Activated T-cell treated with anti-CD3 and anti-CD28 coated beads, Interleukin-2, amount 50 U/mL, for 1 hour (primary cell): ENCODE measurements around the gene SDHAF3.
"Not testable (repeated sequence)": the region's sequence is repeated elsewhere in the genome, so short reads cannot be mapped to it uniquely, and the experiment has no call there.

Experiments
- DNase-seq: peaks from one replicate; pipeline ENCODE4 v3.0.0-alpha.2; 2020

The SDHAF3 gene

DNA sequence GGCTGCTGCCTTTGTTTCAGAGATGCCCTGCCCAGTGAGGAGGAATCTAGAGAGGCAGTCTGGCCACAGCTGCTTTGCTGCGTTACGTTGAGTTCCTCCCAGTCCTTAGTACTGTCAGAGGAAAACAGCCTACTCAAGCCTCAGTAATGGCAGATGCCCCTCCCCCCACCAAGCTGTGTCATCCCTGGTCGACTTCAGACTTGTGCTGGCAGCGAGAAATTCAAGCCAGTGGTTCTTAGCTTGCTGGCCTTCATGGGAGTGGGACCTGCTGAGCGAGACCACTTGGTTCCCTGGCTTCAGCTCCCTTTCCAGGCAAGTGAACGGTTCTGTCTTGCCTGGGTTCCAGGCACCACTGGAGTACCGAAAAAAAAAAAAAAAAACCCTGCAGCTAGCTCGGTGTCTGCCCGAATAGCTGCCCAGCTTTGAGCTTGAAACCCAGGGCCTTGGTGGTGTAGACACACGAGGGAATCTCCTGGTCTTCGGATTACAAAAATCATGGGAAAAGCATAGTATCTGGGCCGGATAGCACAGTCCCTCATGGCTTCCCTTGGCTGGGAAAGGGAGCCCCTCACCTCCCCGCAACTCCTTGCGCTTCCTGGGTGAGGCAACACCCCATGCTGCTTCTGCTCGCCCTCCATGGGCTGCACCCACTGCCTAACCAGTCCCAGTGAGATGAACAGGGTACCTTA lies 9.1 kb downstream of the SDHAF3 start:
- DNase-seq: no peak

DNA sequence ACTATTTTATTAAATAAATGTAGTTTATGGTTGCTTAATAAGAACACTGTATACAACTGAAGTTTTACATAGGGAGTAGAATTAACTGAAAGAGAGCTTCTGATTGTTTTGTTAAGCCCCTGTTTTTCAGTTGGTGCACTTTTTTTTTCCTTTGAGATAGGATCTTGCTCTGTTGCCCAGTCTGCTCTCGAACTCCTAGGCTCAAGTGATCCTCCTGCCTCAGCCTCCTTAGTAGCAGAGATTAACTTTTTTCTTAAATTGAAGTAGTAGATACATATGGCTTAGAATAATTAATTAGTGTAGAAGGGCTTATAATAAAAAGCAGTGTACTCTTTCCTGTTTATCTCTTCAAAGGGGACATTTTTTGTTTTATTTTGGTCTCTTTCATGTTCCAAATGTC lies 11.2 kb downstream of the SDHAF3 start:
- no peak for DNase-seq

DNA sequence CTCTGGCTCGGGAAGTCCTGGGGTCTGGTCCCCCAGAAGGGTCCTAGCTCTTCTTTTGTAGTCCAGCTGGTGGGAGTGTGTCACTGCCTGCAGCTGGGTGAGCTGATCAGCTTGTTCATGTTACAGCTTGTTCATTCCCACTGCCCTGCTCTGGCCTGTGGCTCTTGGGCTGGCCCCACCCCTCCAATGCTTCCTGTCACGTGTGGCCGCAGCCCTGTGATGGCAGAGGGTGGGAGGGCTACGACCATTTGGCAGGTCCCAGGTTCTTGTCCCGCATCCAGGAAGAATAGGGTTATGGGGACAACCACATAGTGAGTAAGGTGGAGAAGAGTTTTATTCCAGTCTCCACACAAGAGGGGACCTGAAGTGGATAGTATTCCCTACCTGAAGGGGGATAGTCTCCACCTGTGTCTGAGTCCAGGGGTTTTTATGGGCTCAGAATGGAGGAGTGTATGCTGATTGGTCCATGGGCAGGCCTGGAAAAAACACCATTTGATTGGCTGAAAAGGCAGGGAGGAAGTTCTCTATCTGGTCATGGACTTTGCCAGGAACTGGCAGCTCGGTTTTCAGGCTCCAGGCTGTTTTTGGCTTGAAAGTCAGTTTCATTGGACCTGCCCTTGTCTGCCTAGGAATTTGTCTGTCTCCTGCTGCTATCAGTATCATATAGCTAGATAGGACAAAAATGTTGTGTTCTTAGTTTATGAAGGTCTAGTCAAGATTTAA lies 13.1 kb downstream of the SDHAF3 start:
- DNase-seq: no peak

DNA sequence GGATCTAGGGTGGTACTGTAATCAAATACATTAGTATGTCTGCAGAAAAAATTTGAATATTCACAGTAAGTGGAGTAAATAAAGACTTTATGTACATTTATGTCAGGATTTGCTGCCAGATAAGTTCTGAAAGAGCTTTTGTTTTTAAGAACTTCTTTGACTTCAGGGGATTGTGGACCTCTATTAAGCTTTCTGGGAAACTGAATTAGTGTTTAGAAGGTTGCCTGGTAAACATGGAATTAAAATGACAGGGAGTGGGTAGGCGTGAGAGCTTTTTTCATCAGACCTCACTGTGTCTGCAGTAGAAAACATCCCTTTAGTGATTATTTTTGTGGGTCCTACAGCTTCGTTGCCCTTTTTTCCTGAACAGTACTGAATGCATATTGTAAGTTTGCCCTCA lies 15.7 kb downstream of the SDHAF3 start:
- DNase-seq: no peak

DNA sequence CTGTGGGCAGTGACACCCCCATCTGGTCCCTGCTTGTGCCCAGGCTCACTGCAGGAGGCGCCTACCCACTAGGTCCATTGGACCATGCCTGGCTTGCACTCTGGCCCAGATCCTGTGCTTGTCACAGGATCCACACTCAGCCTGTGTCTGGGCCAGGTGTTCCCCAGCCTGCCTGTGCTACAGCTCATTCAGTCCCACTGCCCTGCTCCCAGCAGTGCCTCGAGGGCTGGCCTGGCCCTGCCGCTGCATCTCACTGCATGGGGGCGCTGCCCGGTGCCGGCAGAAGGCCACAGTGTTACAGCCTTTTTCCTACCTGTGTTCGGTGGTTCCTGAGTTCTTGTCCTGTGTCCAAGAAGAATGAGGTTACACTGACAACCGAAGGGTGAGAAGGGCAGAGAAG lies 21.3 kb downstream of the SDHAF3 start:
- DNase-seq: no peak

DNA sequence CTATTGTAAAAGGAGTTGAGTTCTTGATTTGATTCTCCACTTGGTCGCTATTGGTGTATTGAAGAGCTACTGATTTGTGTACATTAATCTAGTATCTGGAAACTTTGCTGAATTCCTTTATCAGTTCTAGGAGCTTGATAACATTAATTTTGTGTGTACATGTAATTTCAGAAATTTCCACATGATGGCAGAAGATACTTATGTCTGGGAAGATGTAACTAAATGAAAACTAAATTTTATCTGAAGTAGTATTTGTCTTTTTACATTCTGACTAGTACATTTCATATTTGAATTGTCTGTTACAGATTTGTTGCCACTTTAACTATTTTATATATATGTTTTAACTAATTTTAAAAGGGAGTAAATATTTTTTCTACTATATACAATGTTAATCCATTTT lies 27.6 kb downstream of the SDHAF3 start:
- DNase-seq: no peak

DNA sequence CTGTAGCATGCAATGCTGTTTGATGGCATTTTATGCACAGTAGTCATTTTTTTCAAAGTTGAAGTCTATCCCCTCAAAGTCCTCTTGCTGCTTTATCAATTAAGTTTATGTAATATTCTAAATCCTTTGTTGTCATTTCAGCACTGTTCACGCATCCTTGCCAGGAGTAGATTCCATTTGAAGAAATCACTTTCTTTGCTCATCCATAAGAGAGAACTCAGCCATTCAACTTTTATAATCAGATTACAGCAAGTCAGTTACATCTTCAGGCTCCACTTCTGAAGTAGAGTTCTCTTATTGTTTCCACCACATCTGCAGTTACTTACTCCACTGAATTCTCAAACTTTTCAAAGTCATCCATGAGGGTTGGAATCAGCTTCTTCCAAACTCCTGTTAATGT lies 32.3 kb downstream of the SDHAF3 start:
- DNase-seq: no peak

DNA sequence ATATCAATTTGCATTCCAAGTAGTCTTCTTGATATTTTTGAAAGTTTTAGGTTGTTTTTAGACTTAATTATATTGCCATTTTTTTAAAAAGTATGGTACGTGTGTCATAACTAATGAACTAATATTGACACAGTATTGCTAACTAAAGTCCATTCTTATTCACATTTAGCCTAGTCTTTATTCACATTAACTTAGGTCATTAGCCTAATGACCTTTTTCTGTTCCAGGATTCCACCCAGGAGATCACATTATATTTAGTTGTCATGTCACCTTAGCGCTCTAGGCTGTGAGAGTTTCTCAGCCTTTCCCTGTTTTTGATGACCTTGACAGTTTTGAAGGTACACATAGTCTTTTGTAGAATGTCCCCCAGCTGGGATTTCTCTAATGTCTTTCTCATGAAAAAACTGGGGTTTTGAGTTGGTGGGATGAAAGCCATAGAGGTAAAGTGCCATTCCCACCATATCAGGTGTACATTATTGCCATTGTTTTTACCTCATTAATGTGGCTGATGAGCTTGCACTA lies 38.5 kb downstream of the SDHAF3 start:
- no peak for DNase-seq

DNA sequence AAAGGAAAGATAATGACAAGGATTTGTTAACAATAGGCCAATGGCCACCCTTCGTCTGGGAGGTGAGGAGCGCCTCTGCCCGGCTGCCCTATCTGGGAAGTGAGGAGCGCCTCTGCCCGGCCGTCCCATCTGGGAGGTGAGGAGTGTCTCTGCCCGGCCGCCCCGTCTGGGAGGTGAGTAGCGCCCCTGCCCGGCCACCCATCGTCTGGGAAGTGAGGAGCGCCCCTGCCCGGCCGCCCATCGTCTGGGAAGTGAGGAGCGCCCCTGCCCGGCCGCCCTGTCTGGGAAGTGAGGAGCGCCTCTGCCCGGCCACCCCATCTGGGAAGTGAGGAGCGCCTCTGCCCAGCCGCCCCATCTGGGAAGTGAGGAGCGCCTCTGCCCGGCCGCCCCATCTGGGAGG lies 42.5 kb downstream of the SDHAF3 start:
- DNase-seq: not testable (repeated sequence)

DNA sequence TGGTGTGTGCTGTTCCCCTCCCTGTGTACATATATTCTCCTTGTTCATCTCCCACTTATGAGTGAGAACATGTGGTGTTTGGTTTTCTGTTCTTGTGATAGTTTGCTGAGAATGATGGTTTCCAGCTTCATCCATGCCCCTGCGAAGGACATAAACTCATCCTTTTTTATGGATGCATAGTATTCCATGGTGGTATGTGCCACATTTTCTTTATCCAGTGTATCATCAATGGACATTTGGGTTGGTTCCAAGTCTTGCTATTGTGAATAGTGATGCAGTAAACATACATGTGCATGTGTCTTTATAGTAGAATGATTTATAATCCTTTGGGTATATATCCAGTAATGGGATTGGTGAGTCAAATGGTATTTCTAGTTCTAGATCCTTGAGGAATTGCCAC lies 44.1 kb downstream of the SDHAF3 start:
- not testable (repeated sequence) for DNase-seq

DNA sequence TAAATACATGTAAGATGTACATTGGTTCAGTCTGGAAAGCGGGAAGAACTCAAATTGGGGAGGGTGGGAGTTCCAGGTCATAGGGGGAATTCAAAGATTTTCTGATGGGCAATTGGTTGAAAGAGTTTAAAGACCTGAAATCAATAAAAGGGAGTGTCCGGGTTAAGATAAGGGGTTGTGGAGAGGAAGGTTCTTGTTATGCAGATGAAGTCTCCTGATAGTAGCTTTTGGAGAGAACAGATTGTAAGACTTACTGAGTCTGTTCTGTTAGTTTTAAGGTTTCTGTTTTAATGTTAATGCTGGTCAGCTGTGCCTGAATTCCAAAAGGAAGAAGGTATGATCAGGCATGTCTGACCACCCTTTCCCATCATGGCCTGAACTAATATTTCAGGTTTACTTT lies 48.8 kb downstream of the SDHAF3 start:
- DNase-seq: no peak

DNA sequence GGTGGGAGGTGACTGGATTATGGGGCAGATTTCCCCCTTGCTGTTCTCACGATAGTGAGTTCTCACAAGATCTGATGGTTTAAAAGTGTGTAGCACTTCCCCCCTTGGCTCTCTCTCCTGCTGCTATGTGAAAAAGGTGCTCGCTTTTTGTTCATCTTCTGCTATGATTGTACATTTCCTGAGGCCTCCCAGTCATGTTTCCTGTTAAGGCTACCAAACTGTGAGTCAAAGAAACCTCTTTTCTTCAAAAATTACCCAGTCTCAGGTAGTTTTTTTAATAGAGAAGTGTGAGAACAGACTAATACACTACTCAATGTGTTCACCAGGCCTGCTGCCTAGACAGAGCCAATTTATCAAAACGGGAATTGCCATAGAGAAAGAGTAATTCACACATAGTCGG lies 49.7 kb downstream of the SDHAF3 start:
- no peak for DNase-seq

DNA sequence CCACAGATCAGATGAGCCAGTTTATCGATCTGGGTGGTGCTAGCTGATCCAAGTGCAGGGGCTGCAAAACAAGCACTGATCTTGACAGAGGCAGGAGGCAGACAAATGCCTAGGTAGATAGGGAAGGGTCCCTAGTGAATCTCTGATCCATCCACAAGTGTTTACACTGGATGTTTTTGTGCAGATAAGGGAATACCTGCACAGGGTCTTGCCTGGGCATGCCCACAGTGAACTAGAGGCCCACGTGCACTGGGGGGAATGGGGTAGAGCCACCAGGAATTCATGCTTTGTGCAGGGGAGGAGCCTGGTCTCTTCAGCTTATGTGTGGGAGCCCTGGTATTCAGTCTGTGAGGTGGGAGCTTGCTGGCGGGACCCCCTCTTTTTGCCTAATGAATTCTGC lies 50.3 kb downstream of the SDHAF3 start:
- DNase-seq: no peak

DNA sequence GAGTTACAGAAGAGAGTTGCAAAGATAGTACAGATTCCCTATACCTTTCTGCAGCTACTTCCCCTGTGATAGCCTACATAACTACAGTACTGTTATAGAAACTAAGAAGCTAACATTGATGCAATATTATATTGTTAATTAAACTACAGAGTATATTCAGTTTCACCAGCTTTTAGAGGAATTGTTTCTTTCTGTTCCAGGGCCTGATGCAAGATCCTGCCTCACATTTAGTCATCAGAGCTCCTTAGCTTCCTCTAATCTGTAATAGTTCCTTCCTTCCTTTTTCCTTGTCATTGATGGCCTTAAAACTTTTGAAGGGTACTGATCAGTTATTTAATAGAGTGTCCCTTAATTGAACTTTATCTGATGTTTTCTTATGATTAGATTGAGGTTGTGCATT lies 56.8 kb downstream of the SDHAF3 start:
- DNase-seq: no peak

DNA sequence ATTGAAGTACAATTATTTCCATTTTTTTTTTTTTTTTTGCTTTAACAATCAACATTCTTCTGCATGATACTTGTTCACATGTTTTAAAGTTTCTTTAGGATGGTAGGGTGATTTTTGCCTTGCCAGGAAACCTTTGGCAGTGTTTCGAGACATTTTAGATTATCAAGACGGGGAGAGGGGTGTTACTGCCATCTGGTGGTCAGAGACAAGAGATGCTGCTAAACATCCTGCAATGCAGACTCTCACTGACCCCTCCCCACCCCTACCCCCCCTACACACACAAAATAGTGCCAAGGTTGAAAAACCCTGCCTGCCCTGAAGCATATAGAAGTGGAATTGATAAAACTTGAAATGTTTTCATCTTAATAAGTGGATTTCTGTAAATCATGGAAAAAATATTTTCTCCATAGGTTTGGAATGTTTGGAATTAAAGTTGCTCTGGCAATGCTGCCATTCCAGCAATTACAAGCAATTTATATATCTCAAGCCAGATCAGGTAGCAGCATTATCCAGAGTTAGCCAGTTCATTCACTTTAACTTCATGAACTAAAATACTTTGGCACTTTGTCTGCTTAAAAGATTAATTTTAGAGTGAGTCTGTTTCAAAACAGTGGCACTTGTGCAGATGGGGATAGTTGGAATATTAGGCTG lies 62.1 kb downstream of the SDHAF3 start:
- DNase-seq: no peak

DNA sequence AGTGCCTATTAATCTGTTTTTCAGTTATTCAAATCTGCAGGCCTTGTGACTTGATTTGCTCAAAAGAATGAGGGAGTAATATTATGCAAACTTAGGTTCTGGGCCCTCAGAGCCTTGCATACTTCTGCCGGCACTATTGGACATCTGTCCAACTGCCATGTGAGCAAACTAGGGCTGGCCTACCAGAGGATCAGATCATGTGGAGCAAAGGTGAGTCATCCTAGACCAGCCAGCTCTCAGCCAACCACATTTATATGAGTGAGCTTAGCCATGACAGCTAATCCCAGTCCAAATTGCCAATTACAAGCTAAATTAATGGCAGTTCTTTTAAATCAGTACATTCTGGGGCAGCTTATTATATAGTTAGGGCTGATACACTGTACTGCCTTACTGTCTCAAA lies 69.6 kb downstream of the SDHAF3 start:
- no peak for DNase-seq

DNA sequence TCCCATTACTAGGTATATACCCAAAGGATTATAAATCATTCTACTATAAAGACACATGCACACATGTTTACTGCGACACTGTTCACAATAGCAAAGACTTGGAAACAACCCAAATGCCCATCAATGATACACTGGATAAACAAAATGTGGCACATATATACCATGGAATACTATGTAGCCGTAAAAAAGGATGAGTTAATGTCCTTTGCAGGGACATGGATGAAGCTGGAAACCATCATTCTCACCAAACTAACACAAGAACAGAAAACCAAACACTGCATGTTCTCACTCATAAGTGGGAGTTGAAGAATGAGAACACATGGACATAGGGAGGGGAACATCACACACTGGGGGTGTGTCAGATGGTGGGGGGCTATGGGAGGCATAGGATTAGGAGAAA lies 78.7 kb downstream of the SDHAF3 start:
- DNase-seq: not testable (repeated sequence)

DNA sequence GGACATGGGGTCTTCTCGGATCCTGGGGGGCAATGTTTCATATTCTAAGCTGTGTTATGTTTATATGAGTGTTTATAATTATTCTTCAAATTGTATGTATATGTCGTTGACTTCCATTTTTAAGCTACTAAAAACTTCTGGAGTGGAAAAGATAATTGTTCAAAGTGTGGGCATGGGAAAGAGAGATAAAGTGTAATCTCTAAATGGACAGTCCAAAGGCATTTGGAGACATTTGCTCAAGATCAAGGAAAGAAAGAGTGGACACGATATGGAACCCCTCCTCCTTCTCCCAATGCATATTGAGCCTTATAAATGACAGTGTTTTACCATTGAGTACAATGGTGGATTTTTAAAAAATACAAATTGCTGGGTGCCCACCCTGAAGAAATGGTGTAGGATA lies 81.1 kb downstream of the SDHAF3 start:
- no peak for DNase-seq

DNA sequence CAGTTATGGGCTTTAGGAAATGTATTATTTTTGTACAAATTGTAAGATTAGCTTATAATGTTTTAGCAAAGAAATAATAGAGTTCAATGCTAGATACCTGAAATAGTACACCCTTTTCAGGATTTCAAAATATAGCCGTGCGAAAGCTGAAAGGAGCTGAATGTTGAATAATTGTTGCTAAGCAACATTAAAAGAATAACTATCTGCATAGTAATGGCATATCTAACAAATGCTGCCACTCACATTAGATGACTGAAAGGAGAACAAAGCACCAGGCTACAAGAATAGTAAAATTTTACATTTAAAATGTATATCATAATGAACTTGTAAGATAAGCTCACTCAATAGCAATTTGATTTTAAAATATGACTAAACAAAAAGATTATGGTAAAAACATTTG lies 82.5 kb downstream of the SDHAF3 start:
- DNase-seq: no peak

DNA sequence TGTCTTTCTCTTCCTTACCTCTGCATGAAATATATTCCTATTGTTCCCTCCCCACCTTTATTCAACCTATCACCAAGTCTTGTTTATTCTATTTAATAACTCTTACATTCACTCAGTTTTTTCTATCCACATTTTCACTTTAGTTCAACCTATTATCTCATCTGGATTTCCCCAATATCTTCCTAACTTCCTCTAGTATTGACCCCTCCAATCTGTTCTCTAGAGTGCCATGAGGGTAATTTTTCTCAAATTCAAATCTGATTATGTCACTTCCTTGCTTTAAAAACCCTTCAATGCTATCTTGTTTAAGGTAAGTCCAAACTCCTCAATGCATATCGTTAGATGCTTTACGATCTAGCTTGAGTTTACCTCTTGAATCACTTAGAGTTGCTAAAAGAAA lies 86.5 kb downstream of the SDHAF3 start:
- DNase-seq: no peak

DNA sequence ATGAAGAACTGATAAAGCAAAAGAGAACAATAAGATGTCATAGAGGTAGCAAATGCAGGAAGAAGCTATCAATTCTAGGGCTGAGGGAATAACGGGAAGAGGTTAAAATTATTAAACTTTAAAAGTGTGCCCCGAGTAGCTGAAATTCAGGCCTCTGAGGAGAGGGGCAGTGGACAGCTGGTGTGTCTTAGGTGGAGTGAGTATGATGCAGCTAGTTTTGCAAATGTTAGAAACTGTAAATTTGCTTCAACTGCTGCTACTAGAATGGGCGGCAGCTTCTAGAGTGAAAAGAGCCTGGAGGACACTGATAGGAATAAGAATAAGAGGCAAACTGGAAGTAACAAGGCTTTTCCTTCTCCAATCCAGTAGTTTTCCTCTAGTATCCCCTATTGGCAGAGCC lies 87.3 kb downstream of the SDHAF3 start:
- DNase-seq: no peak

DNA sequence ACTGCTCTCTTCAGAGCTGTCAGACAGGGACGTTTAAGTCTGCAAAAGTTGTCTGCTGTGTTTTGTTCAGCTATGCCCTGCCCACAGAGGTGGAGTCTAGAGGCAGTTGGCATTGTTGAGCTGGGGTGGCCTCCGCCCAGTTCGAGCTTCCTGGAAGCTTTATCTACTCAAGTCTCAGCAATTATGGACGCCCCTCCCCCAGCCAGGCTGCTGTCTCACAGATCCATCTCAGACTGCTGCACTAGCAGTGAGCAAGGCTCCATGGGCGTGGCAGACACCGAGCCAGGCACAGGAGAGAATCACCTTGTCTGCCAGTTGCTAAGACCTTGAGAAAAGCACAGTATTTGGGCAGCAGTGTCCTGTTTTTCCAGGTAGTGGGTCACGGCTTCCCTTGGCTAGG lies 98.1 kb downstream of the SDHAF3 start:
- DNase-seq: no peak

DNA sequence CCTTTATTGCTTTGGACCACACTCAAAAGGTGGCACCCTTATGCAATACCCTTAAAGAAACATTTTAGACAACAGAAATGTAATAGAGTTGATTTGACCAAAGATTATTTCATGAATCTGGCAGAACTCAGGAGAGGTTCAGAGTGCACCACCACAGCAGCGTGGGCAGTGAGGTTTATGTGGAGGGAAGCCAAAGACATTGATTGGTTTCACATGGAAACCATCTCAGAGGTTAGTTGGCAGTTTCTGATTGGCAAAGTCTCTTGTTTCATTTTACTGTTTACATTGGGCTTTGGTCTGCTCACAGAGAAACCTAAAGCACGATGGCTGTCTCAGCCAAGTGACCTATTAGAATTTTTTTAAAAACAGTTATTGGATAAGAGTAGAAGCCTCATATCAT lies 101.3 kb downstream of the SDHAF3 start:
- no peak for DNase-seq

DNA sequence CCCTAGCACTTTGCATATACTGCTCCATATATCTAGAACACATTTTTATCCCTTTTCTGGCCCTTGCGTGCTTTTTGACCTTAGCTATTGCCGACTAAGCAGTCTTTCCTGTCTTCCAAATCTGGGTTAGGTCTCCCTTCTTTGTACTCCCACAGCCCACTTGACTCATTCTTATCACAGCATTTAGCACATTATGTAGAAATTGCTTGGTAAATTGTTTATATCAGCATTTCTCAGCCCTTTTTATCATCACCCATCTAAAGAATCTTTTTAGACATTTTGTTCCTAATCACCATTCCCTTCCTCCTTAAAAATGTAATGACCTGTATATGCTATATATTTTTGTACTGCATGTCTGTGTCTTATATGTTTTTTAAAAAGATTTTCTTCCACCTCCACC lies 101.7 kb downstream of the SDHAF3 start:
- DNase-seq: no peak
